ENCODE measurements around the gene OR52H1.

Gene OR52H1

DNA sequence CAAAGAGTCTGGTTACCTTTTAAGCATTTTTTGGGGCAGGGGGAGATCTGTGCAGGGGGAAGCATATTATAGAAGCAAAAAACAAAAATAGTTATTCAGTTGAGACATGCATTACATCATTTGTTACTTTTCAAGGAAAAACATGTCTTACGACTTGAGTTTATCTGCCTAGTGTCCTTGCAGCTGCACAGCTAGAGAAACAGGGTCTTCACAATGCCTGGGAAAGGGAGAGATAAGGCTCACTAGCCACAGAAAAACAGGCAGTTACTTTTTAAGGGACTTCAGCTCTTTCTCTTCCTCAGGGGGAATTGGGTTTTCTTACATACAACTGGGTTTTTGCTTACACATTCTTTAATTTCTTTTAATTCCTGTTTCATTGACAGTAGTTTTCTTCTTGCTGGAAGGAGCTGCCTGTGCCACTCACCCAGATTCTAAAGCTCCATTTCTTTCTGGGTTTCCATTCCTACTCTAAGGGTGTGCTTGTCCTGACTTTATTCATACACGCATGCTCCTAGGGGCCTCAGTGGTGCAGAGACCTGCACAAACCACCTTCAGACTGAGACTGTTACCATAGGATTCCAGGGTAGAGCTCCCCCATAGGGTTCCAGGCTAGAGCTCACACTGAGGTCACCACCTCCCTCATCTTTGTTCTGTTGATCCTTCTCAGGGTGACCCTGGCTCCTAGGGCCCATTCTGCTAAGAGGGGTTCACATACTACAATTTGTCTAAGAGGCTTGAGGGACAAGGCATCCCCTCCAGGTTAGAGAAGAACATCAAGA, 17.1 kb downstream of the OR52H1 start:
- H4K20me1 ChIP-seq (ENCODE audit: insufficient read depth, low read length) = no peaks in the 10 kb centered on the region
- H3K36me3 ChIP-seq (ENCODE audit: insufficient read depth, low read length) = no peaks in the 10 kb centered on the region
- no peaks in the 10 kb centered on the region for H3K79me2 ChIP-seq (ENCODE audit: insufficient read depth, low read length)
- H3K9me2 ChIP-seq (ENCODE audit: low read depth, low read length) = no peaks in the 10 kb centered on the region
- no peak overlapping the region for H3K9ac ChIP-seq (ENCODE audit: low read length)
- no peak overlapping the region for H3K27ac ChIP-seq (ENCODE audit: low read depth, low read length, poor library complexity, severe bottlenecking)
- no peaks in the 10 kb centered on the region for H3K9me3 ChIP-seq (ENCODE audit: low read length)
- no peak overlapping the region for H3K4me3 ChIP-seq (ENCODE audit: low read depth, low read length, poor library complexity, severe bottlenecking)
- H3K4me1 ChIP-seq (ENCODE audit: insufficient read depth, low read length, severe bottlenecking) = no peaks in the 10 kb centered on the region
- no peak overlapping the region for H3K4me2 ChIP-seq (ENCODE audit: low read length)
- H3K27me3 ChIP-seq (ENCODE audit: insufficient read depth, low read length) = no peaks in the 10 kb centered on the region
- H3F3A ChIP-seq (ENCODE audit: insufficient read depth, low read length) = no peaks in the 10 kb centered on the region
- TF ChIP-seq EZH2 (IDR thresholded peaks at IDR 0.05; ENCODE audit: borderline replicate concordance, low read length) = no peak
- TF ChIP-seq CTCF (IDR thresholded peaks at IDR 0.05; ENCODE audit: low read length) = no peak
- no peak overlapping the region for H2AFZ ChIP-seq (ENCODE audit: low read length)

- Histone ChIP-seq H3F3A (ENCODE audit: insufficient read depth, low read length) (no peaks in the 10 kb centered on the region), H3K9ac (ENCODE audit: low read length) (no peak overlapping the region), H3K79me2 (ENCODE audit: insufficient read depth, low read length) (no peaks in the 10 kb centered on the region), H4K20me1 (ENCODE audit: insufficient read depth, low read length) (no peaks in the 10 kb centered on the region), H3K4me1 (ENCODE audit: insufficient read depth, low read length, severe bottlenecking) (no peaks in the 10 kb centered on the region), H3K9me2 (ENCODE audit: low read depth, low read length) (no peaks in the 10 kb centered on the region), H3K4me3 (ENCODE audit: low read depth, low read length, poor library complexity, severe bottlenecking) (no peak overlapping the region), H3K27ac (ENCODE audit: low read depth, low read length, poor library complexity, severe bottlenecking) (no peak overlapping the region), H3K36me3 (ENCODE audit: insufficient read depth, low read length) (no peaks in the 10 kb centered on the region), H3K9me3 (ENCODE audit: low read length) (no peaks in the 10 kb centered on the region), H3K27me3 (ENCODE audit: insufficient read depth, low read length) (no peaks in the 10 kb centered on the region), H3K4me2 (ENCODE audit: low read length) (no peak overlapping the region), H2AFZ (ENCODE audit: low read length) (no peak overlapping the region)
- TF ChIP-seq EZH2 (IDR thresholded peaks at IDR 0.05; ENCODE audit: borderline replicate concordance, low read length) = no peak
- TF ChIP-seq CTCF (IDR thresholded peaks at IDR 0.05; ENCODE audit: low read length) = no peak
Measured at GRCh38 chr11:5528495-5528894, 19.8 kb downstream of the OR52H1 start.

GRCh38 chr11:5527716-5528115, 20.6 kb downstream of the OR52H1 start:
- no peaks in the 10 kb centered on the region for H3K79me2 ChIP-seq (ENCODE audit: insufficient read depth, low read length)
- H3K4me2 ChIP-seq (ENCODE audit: low read length) = no peak overlapping the region
- no peak for TF ChIP-seq CTCF (IDR thresholded peaks at IDR 0.05; ENCODE audit: low read length)
- no peak for TF ChIP-seq EZH2 (IDR thresholded peaks at IDR 0.05; ENCODE audit: borderline replicate concordance, low read length)
- H3K9ac ChIP-seq (ENCODE audit: low read length) = no peak overlapping the region
- H3F3A ChIP-seq (ENCODE audit: insufficient read depth, low read length) = no peaks in the 10 kb centered on the region
- H3K9me2 ChIP-seq (ENCODE audit: low read depth, low read length) = no peaks in the 10 kb centered on the region
- H4K20me1 ChIP-seq (ENCODE audit: insufficient read depth, low read length) = no peaks in the 10 kb centered on the region
- H3K9me3 ChIP-seq (ENCODE audit: low read length) = no peaks in the 10 kb centered on the region
- H3K27me3 ChIP-seq (ENCODE audit: insufficient read depth, low read length) = no peaks in the 10 kb centered on the region
- no peaks in the 10 kb centered on the region for H3K36me3 ChIP-seq (ENCODE audit: insufficient read depth, low read length)
- H3K27ac ChIP-seq (ENCODE audit: low read depth, low read length, poor library complexity, severe bottlenecking) = no peak overlapping the region
- no peak overlapping the region for H3K4me3 ChIP-seq (ENCODE audit: low read depth, low read length, poor library complexity, severe bottlenecking)
- H2AFZ ChIP-seq (ENCODE audit: low read length) = no peak overlapping the region
- H3K4me1 ChIP-seq (ENCODE audit: insufficient read depth, low read length, severe bottlenecking) = no peaks in the 10 kb centered on the region
